NCI-H2029 (cell line): ENCODE measurements around the gene FXYD3.

ENCODE experiments used
- DNase-seq: peaks from one replicate; lab custom pipeline; 2025; lab: John Stamatoyannopoulos, UW

The FXYD3 gene

GRCh38 chr19:35162471-35163326, 47.1 kb downstream of the FXYD3 start:
- no peak for DNase-seq

- DNase-seq: no peak
These were observed 48.8 kb downstream of the FXYD3 start for GRCh38 chr19:35164418-35164817.

GRCh38 chr19:35165200-35166058, 49.8 kb downstream of the FXYD3 start:
- no peak for DNase-seq

GRCh38 chr19:35166100-35167063, 50.8 kb downstream of the FXYD3 start:
- no peak for DNase-seq

GRCh38 chr19:35167251-35168119, 51.9 kb downstream of the FXYD3 start:
- no peak for DNase-seq

- peak; percentile 85 for DNase-seq
These were observed 52.6 kb downstream of the FXYD3 start for GRCh38 chr19:35168196-35168595.

GRCh38 chr19:35169221-35169995, 53.8 kb downstream of the FXYD3 start:
- no peak for DNase-seq

GRCh38 chr19:35170359-35171061, 54.9 kb downstream of the FXYD3 start:
- DNase-seq: no peak

- no peak for DNase-seq
These were observed 56.1 kb downstream of the FXYD3 start for GRCh38 chr19:35171730-35172129.
